HT1080 (cell line): ENCODE measurements around the gene BCAR3. TPM values are rescaled to one million over a fixed set of nuclear protein-coding genes. Genes with fewer than 3 reads are reported as not detected.
A peak's percentile ranks its signal among the peaks of the same experiment; 100 is the strongest.
"Not testable (repeated sequence)": the region's sequence is repeated elsewhere in the genome, so short reads cannot be mapped to it uniquely, and the experiment has no call there.

Experiments
- DNase-seq: peaks from one replicate; pipeline ENCODE4 v3.0.0-alpha.2; 2015; ENCODE audit warnings: low read depth
- total RNA-seq: library from RNA; depleted of rRNA; stranded (reverse); fragments of >200 nt; shearing (Covaris generic); gene quantifications from 2 replicates; pipeline ENCODE4 v1.2.3, GENCODE V29; 2014

The BCAR3 gene
- total RNA-seq, 1 experiment from 2014 or later, result 163 TPM

- DNase-seq, result peak; percentile 98
Observed at GRCh38 chr1:93670141-93670540, 11.5 kb downstream of the BCAR3 start.

GRCh38 chr1:93669369-93669768 is 12.3 kb downstream of the BCAR3 start:
- no peak for DNase-seq

GRCh38 chr1:93668951-93669350 is 12.7 kb downstream of the BCAR3 start:
- DNase-seq, result no peak

DNA sequence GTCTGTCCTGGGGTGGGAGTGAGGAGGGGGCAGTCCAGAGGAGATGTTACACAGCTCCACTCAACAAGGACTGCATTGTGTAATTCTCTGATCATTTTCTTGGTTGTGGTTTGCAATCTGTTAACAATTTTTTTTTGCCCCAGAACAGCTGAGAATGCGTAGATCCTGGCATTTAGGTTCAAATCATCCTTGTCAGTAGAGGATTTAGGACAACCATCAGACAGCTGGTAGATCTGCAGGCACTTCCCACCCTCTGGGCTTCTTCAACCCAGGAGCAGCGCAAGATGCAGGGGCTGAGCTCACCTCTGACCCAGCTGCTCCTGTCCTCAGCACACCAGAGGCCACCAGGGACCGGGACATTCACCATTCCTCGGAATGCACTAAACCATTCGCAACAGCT is 13.5 kb downstream of the BCAR3 start:
- DNase-seq, result no peak

DNA sequence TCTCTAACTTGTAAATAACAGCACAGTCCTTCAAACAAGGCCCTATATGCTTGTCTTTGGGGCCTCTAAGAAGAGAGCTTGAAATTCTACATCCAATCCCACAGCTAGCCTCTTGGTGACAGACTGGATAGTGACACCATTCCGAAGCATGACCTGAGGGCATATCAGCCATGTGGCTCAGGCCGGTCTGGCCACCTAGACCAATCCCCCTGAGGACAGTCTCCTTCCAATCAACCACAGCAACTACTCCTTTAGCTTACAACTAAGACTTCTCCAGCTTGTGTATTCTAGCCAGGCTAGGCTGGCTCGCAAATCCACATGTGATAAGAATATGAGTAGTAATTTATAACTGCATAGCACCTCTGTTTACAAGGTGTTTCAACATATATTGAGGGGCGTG is 14.0 kb downstream of the BCAR3 start:
- no peak for DNase-seq

GRCh38 chr1:93666613-93667384 is 14.8 kb downstream of the BCAR3 start:
- peak; percentile 52 for DNase-seq

- no peak for DNase-seq
Observed at GRCh38 chr1:93665015-93665414, 16.6 kb downstream of the BCAR3 start.

DNA sequence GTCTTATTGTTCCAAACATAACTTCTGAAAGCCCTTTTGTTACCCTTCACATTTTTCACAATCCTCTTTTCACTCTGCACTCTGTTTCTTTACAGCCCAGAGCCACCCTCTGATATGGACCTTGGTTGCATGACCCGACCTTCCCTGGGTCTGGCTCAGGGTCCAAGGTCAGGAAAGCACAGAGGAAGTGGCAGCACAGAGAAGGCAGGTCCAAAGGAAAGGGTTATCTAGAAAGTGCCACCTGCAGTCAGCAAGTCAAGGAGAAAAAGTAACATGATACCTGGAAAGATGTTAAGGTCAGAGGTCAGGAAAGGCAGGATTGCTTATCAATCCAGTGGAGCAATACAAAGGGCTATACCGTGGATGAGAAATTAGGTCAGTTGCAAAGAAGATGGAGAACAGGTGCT is 18.4 kb downstream of the BCAR3 start:
- no peak for DNase-seq

DNA sequence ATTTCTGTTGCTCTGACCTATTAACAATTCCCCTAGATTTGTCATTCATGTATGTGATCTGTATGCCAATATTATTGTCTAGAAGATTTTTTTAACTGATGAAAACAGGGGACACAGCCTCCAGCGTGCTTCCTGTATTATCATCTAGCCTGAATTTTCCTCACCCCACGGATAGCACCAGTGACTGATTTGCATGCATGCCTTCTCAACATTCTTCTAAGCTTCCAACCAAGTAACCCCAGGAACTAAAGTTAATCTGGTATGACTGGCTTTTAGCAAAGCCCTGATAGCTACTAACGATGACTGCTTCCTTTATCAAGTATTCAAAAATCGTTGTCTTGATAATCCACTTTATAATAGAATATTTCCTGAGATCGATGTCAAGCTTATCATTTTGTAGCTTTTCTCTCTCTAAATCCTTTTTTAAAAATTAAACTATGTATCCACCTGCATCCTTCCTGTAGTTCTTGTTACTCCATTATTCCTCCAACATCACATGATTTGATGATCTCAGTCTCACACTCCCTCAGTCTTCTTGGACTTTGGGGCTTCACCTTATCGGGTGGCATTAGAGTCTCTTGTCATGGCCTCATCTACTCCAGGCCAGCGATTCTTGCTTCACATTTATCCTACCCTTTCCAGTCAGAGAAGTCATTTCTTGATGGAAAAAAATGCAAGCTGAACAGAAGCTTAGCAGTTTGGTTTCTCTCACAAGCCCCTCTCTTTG is 19.0 kb downstream of the BCAR3 start:
- no peak for DNase-seq

- DNase-seq, result peak; percentile 71
Observed at GRCh38 chr1:93661829-93662474, 19.7 kb downstream of the BCAR3 start.

- not testable (repeated sequence) for DNase-seq
Observed at GRCh38 chr1:93661341-93661740, 20.3 kb downstream of the BCAR3 start.

GRCh38 chr1:93659822-93660503 is 21.7 kb downstream of the BCAR3 start:
- DNase-seq, result no peak

GRCh38 chr1:93658188-93658587 is 23.4 kb downstream of the BCAR3 start:
- no peak for DNase-seq

- no peak for DNase-seq
Observed at GRCh38 chr1:93656491-93656890, 25.1 kb downstream of the BCAR3 start.

DNA sequence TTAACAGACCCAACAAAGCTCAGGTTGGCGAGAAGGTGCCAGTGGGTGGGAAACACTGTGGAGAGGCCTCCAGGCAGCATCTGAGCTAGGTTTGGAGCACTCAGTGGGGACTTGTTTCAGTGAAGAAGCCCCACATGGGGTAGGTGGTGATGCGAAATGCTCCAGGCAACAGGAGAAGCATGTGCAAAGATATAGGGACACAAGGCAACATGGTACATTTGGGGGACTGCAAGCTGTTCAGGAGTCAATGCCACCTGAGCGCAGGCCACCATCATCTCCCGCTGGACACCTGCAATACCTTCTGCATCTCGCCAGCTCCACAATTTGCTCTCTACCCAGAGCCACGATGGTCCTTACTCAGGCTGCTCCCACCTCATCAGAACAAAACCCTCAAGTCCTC is 28.0 kb downstream of the BCAR3 start:
- no peak for DNase-seq

- DNase-seq, result no peak
Observed at GRCh38 chr1:93652323-93652949, 29.2 kb downstream of the BCAR3 start.

GRCh38 chr1:93651695-93652094 is 29.9 kb downstream of the BCAR3 start:
- no peak for DNase-seq

GRCh38 chr1:93650159-93650558 is 31.5 kb downstream of the BCAR3 start:
- DNase-seq, result not testable (repeated sequence)

DNA sequence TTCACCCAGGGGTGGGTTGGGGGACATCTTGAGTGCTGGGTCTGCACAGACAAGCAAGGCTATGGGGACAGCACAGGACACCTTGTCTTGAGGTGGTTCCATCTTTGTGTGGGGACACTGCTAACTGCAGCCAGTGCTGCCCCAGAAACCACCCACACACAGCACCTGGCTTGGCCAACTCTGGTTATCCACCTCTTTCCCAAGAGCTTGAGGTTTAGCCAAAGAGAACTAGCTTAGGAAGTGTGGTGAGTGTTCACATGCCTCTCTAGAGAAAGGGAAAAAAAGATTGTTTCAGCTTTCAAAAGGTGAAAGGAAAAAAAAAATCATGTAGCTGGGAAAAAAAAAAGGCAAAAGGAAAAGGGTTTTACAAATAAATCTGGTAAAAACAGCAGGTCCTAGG is 32.4 kb downstream of the BCAR3 start:
- DNase-seq, result no peak

DNA sequence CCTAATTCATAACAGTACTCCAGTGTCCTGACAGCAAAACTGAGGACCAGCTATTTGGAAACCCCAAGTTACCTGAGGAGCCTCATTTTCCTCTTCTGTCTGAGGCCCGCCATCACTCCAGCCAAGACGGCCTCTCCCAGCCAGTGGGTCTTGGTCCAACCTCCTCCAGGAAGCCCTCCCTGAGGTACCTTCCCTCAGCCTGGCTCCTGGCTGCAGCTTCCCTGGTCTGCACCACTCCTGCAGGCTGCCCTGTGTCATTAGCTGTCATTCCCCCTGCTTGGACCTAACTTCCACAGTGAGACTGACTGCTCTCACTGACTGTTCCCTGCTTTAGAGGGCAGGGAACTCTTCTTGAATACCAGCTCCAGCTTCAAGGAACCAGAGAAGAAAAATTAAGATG is 33.0 kb downstream of the BCAR3 start:
- DNase-seq, result no peak

DNA sequence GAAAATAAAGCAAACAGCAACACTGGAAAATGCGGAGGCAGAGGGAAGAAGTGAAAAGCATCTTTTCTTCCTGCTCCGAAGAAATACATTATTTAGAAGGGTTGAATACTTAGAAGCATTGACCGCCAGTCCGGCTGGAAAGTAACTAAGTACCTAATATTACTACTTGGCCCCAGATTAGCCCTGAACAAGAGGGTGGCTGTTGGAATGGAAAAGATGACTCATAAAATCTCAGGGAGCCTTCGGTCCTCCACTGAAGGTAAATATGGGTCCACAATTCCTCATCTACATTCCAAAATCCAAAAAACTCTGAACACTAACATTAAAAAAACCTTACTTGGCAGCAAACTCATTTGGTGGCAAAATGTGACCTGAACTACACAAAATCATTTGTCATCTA is 40.1 kb downstream of the BCAR3 start:
- DNase-seq, result no peak
